Stimulated activated CD4-positive, alpha-beta T cell treated with anti-CD3 and anti-CD28 coated beads, Interleukin-15, amount 100 ng/mL, for 24 hours (primary cell): ENCODE measurements around the gene PTPN1.
A peak's percentile ranks its signal among the peaks of the same experiment; 100 is the strongest.
"Not testable (repeated sequence)": the region's sequence is repeated elsewhere in the genome, so short reads cannot be mapped to it uniquely, and the experiment has no call there.

ENCODE experiments used
- DNase-seq: peaks from one replicate; pipeline ENCODE4 v3.0.0-alpha.2; 2020

The PTPN1 gene

DNA sequence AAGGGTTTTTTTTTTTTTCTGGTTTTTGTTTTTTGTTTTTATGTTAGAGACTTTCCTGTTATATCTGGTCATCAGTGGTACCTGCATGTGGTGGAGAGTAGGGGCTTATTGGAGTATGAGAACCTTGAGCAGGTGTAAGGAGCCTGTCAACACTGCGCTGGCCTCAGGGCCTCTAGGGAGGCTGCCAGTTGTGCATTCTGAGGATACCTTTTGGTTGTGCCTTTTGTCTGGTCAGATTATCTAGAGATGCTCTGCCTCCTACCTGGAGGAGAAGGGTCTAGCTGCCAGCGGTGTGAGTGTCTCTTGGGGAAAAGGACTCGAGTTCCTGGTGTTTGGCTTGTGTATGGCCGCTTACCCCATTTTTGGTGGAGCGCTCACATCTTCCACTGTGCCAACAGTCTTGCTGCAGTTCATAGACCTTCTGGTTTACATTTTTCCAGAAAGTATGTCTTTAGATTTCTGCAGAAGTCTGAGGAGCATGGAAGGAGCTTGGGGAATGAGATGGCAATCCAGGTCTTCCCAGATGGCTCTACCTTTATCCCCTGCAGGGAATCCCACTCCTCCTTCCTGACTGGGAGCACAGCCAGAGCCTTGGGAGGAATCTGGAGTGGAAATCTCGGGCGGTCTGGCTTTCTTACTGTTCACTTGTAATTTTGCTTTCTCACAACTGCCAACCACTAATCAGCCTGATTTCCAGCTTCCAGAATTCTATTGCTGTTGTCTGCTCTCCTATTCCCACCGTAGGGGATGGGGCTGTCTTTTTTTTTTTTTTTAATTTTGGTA is 49.9 kb downstream of the PTPN1 start:
- DNase-seq = no peak

DNA sequence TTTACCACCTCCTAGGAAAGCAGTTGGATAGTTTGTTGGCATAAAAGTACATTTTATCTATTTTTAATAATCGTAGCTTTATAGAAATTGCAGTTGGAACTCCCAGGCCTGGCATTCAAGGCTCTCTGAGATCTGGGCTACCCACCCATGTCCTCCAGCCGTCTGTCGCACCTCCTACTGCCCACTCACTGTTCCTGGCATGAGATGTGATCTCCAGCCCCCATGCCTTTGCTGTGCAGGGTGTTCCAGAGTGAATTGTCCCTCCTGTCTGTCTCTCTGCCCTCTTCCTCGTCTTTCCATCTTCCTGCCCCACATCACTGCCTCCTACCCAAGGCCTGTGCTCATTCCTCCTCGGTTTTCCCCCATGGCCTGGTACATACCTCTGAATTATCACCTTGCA is 50.7 kb downstream of the PTPN1 start:
- DNase-seq = peak; percentile 31

DNA sequence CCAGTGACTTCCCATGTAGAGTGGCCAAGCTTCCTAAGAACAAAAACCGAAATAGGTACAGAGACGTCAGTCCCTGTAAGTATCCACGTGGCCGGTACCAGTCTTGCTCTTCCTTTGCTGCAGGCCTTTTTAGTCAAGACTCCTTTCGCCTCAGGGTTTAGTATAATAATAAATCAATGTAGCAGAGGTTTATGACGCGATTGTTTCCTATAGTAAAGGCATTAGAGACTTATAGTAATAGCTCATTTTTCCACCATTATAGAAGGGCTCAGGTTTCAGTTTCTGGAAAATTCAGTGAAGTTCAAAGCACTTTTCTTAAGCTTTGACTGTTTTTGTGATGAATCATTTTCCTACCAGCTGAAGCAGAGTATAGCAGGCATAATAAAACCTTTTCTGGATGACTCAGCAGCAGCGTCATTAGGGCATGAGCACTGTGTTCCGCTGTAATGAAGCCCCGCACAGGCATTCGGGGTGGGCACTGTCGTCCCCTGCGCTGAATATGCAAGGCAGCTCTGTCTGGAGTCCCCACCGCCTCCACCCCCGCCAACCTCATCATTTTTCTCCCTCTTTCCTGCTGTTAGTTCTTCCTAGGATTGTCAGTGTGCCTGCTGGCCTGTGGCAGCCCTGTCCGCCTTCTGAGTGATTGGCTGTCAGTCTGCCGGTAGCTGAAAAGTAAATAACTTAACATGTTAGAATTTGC is 51.3 kb downstream of the PTPN1 start:
- DNase-seq = peak; percentile 82

DNA sequence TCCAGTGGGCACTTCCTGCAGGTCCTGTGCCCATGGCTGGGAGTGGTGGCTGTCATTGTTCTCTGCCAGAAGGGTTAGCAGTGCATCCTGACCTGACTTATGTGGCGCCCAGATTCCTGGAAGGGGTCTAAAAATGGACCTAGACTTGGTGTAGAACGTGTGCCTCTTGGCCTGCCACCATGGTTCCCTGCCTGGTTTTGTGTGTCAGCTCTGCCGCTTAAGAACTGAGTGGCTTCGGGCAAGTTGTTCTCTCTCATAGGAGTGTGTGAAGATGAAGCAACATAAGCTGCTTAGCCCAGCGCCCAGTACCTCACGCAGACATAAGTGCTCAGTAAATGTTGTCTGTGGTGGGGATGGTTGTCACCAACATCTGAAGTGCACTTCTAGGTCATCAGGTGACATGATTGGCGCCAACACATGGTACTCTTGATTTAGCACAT is 52.1 kb downstream of the PTPN1 start:
- DNase-seq = no peak

- DNase-seq = no peak
These were observed 53.2 kb downstream of the PTPN1 start for GRCh38 chr20:50563133-50563944.

DNA sequence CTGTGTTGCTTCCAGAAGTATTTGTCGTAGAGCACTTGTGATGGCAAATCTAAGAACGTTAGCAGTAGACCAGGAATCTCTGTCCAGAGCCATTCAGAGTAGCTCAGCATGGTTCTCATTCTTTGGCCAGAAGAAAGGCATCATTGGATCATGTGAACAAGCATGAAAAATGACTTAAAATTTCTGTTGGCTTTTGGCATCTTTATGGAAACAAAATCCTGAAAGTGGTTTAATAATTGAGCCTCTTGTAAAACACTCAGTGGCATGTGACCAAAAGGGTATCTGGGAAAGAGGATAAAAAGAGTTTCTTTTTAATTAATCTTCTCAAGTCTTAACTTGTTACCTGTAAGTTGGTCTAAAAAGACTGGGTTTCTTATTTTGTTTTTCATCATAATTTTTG is 55.2 kb downstream of the PTPN1 start:
- no peak for DNase-seq

GRCh38 chr20:50565871-50566270 is 55.7 kb downstream of the PTPN1 start:
- DNase-seq = no peak

GRCh38 chr20:50567860-50568548 is 57.8 kb downstream of the PTPN1 start:
- peak; percentile 56 for DNase-seq

DNA sequence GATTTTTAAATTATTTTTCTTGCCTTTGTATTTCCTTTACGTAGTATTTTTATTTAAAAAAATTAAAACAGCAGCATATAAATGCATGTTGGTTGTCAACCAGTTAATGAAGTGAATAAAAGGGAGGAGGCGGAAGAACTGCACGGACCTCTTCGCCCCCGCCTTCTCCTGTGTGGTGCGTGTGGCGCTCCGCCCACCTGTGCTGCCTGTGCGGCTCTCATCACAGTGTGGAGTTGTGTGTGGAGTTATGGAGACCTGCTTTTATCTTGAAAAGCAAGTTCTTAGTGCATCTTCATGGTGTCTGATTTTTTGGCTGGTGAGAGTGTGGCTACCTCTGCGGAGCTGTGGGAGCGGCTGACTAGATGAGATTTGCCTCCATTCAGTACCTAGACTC is 58.4 kb downstream of the PTPN1 start:
- no peak for DNase-seq

DNA sequence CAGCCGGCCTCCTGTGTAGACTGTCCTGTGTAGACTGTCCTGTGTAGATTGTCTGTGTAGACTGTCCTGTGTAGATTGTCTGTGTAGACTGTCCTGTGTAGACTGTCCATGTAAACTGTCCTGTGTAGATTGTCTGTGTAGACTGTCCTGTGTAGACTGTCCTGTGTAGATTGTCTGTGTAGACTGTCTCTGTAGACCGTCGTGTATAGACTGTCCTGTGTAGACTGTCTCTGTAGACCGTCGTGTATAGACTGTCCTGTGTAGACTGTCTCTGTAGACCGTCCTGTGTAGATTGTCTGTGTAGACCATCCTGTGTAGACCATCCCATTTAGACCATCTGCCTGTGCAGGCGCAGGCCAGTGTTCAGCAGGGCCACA is 59.3 kb downstream of the PTPN1 start:
- DNase-seq = not testable (repeated sequence)

- DNase-seq = peak; percentile 51
These were observed 60.0 kb downstream of the PTPN1 start for GRCh38 chr20:50569864-50570836.

- DNase-seq = no peak
These were observed 61.3 kb downstream of the PTPN1 start for GRCh38 chr20:50571466-50571865.

DNA sequence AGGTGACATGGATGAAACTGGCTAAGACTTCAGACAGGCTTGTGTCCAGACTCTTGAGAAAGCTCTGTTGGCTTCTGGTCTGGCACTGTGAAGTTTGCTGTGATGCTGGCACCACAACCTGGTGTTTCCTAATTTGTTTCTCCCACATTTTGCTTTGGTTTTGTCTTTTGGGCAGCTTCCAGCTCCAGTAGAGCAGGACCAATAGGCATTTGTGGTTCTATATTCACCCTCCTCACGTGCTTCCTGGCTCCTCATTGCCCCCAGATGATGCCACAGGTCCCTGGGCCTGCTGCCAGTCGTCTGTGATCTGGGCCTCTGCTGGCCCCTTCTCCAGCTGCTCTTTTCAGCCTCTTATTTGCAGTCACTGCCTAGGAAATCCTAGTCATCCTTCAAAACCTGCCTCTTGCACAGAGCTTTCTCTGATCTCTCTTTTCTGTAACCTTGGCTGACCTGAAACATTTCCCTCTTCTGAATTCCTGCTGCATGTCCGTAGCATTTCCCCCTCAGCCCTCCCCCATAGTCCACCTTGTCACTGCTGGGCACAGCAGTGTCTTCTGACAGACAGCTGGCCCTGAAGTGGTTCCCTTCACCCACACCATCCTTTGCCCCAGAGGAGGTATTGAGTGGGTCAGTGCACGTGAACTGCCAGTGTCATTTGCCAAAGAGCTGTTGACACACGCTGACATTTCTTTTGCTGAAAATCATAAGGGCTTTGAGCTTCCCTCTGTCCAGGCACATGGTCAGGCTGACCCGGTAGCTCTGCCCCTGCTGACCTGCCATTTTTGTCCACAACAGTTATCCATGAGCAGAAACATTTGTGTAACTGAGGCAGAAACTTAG is 63.0 kb downstream of the PTPN1 start:
- DNase-seq = no peak

GRCh38 chr20:50574108-50574507 is 63.9 kb downstream of the PTPN1 start:
- no peak for DNase-seq

GRCh38 chr20:50574586-50574985 is 64.4 kb downstream of the PTPN1 start:
- no peak for DNase-seq

GRCh38 chr20:50575865-50576720 is 65.9 kb downstream of the PTPN1 start:
- DNase-seq = peak; percentile 75

- no peak for DNase-seq
These were observed 67.2 kb downstream of the PTPN1 start for GRCh38 chr20:50577175-50578018.

DNA sequence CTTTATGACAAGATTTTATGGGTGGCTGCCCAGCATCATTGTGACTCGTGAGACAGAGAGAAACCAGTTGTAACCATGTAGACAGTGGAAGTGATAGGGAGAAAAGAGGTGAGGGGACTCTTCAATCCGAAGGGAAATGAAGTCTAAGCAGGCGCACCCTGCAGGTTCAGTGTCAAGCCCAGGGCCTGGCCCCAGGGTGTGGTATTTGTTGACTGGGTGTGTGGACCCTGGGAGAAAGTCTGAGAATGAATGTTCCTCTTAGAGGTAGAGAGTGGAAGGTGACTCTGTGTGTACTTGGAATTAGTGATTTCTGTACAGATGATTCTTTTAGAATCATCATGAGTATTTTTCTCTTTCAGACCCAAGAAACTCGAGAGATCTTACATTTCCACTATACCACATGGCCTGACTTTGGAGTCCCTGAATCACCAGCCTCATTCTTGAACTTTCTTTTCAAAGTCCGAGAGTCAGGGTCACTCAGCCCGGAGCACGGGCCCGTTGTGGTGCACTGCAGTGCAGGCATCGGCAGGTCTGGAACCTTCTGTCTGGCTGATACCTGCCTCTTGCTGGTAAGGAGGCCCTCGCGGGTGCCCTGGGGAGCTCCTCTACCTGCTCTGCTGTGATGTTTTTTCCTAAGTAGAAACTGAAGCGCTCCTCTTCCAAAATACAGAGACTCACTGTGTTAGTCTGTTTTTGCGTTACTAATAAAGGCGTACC is 68.0 kb downstream of the PTPN1 start:
- DNase-seq = no peak
